ENCODE data around the gene TSC22D3.

Gene TSC22D3

GRCh38 chrX:107750263-107750662 lies 25.3 kb downstream of the TSC22D3 start:
- TF ChIP-seq, protein P1, sequence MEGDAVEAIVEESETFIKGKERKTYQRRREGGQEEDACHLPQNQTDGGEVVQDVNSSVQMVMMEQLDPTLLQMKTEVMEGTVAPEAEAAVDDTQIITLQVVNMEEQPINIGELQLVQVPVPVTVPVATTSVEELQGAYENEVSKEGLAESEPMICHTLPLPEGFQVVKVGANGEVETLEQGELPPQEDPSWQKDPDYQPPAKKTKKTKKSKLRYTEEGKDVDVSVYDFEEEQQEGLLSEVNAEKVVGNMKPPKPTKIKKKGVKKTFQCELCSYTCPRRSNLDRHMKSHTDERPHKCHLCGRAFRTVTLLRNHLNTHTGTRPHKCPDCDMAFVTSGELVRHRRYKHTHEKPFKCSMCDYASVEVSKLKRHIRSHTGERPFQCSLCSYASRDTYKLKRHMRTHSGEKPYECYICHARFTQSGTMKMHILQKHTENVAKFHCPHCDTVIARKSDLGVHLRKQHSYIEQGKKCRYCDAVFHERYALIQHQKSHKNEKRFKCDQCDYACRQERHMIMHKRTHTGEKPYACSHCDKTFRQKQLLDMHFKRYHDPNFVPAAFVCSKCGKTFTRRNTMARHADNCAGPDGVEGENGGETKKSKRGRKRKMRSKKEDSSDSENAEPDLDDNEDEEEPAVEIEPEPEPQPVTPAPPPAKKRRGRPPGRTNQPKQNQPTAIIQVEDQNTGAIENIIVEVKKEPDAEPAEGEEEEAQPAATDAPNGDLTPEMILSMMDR (conservative IDR thresholded peaks at IDR 0.05; ENCODE audit: low read length), result no peak

DNA sequence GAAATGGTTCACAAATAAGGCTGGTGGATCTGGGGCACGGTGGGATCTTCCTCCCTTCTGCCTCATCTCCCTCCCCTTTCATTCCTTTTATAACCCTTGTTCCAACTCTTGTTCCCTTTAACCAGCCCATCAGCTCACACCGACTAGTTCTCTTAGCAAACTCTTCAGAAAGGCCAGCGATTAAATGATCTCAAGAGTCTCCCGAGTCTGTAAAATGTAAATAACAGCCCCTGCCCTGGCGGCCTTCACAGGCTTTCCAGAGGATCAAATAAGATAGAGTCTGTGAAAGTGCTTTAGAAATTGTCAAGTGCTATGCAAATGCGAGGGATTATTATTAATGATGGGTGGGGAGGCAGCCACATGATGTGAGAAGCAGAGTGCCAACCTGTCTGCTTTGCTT lies 27.1 kb downstream of the TSC22D3 start:
- TF ChIP-seq, protein P1 (conservative IDR thresholded peaks at IDR 0.05; ENCODE audit: low read length), result no peak
- no peak for DNase-seq (ENCODE audit: low read depth)
- H3K4me3 ChIP-seq (ENCODE audit: low read length), result no peak overlapping the region

More at GRCh38 chrX:107750263-107750662, 25.3 kb downstream of the TSC22D3 start:
- H3K4me3 ChIP-seq (ENCODE audit: low read length), result no peak overlapping the region
- no peak for DNase-seq (ENCODE audit: low read depth)

- DNase-seq (ENCODE audit: low read depth), result peak; percentile 52
- TF ChIP-seq, protein P1 (conservative IDR thresholded peaks at IDR 0.05; ENCODE audit: low read length), result no peak
- no peak overlapping the region for H3K4me3 ChIP-seq (ENCODE audit: low read length)
Observed at GRCh38 chrX:107747596-107748161, 27.9 kb downstream of the TSC22D3 start.

DNA sequence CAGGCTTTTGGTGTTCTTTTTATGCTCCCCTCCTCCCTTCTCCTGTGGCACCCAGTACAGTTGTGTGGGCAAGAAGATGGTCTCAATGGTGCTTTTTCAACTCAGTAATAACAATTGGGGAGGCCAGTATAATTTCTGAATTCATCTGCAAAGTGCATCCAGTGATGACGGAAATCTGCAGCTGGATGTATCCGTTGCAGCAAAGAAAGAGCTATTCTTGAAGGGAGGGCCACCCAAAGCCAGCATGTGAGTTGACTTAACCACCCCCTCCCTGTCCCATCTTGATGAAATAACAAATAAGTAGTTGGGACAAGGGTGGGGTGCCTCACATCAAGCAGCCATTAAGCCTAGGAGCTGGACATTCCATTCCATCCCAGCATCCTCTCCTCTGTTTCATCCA lies 30.7 kb downstream of the TSC22D3 start:
- H3K4me3 ChIP-seq (ENCODE audit: low read length), result no peak overlapping the region
- no peak for DNase-seq (ENCODE audit: low read depth)
- TF ChIP-seq, protein P1 (conservative IDR thresholded peaks at IDR 0.05; ENCODE audit: low read length), result no peak

GRCh38 chrX:107743995-107744394 lies 31.6 kb downstream of the TSC22D3 start:
- no peak for DNase-seq (ENCODE audit: low read depth)
- TF ChIP-seq, protein P1 (conservative IDR thresholded peaks at IDR 0.05; ENCODE audit: low read length), result no peak
- H3K4me3 ChIP-seq (ENCODE audit: low read length), result no peak overlapping the region

- TF ChIP-seq, protein P1 (conservative IDR thresholded peaks at IDR 0.05; ENCODE audit: low read length), result no peak
- no peak overlapping the region for H3K4me3 ChIP-seq (ENCODE audit: low read length)
- DNase-seq (ENCODE audit: low read depth), result no peak
Observed at GRCh38 chrX:107742700-107743191, 32.8 kb downstream of the TSC22D3 start.

DNA sequence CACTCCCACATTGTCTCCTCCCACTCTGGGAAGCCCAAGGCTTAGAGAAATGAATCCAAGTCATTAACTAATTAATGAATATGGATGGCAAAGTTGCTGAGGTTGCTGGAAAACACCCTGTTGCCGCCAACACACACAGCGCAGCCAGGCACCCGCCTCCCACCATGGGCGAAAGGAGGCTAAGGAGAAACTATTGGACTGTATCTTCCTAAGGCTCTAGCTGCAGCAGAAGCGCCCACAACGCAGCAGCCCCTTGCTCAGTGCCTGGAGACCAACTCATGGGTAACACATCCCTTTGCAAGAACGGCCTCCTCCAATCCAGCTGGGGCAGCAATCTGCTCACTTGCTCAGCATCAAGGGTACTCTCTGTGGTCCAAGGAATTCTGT lies 34.2 kb downstream of the TSC22D3 start:
- TF ChIP-seq, protein P1 (conservative IDR thresholded peaks at IDR 0.05; ENCODE audit: low read length), result no peak
- no peak overlapping the region for H3K4me3 ChIP-seq (ENCODE audit: low read length)
- no peak for DNase-seq (ENCODE audit: low read depth)

Data from AG10803 (cell line).